Stimulated activated effector memory CD8-positive, alpha-beta T cell treated with anti-CD3 and anti-CD28 coated beads, Interleukin-12 subunit alpha, Interleukin-12 subunit beta, amount 100 ng/mL, for 72 hours (primary cell): ENCODE measurements around the gene SYNDIG1.

Experiments
- ATAC-seq: fragments of 150-1000 bp; cut with Tn5 transposase; 2 replicates; pipeline ENCODE4 v1.10.0; 2021
- DNase-seq, 2 donors: peaks; one replicate each; pipeline ENCODE4 v3.0.0; 2021 to 2022; ENCODE audit warnings: low spot score in 2 of 2
- H3K27ac Mint-ChIP-seq: one replicate; pipeline ENCODE4 v1.8.0; 2022; ENCODE audit warnings: mild to moderate bottlenecking, mixed read lengths
- H3K36me3 Mint-ChIP-seq: one replicate; pipeline ENCODE4 v1.8.0; 2022; ENCODE audit warnings: mild to moderate bottlenecking, mixed read lengths
- H3K4me1 Mint-ChIP-seq: one replicate; pipeline ENCODE4 v1.8.0; 2022; ENCODE audit warnings: mixed read lengths
- H3K4me3 Mint-ChIP-seq: one replicate; pipeline ENCODE4 v1.8.0; 2022; ENCODE audit warnings: mild to moderate bottlenecking, mixed read lengths
- H3K9me3 Mint-ChIP-seq: one replicate; pipeline ENCODE4 v1.8.0; 2022; ENCODE audit warnings: mixed read lengths

SYNDIG1 gene

DNA sequence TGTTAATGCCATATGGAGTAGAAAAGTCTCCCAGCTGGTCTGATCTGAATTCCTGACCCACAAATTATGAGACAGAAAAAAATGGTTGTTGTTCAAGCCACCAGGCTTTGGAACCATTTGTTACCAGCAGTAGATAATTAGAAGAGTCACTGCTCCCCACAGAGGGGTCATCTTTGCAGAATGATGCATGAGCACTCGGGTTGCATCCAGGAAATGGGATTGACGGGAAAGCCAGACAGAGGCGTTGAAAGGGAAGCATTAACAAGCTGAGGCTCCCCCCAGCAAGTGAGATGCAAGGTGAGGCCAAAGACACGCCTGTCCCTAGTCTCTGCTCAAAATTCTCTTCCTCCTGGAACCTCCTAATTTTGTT is 182.5 kb downstream of the SYNDIG1 start:
- ATAC-seq: no peak
- DNase-seq: no peak
- no peaks in the 10 kb centered on the region for H3K9me3 Mint-ChIP-seq
- no peaks in the 10 kb centered on the region for H3K4me1 Mint-ChIP-seq
- no peaks in the 10 kb centered on the region for H3K36me3 Mint-ChIP-seq
- H3K27ac Mint-ChIP-seq: no peak overlapping the region
- no peak overlapping the region for H3K4me3 Mint-ChIP-seq

DNA sequence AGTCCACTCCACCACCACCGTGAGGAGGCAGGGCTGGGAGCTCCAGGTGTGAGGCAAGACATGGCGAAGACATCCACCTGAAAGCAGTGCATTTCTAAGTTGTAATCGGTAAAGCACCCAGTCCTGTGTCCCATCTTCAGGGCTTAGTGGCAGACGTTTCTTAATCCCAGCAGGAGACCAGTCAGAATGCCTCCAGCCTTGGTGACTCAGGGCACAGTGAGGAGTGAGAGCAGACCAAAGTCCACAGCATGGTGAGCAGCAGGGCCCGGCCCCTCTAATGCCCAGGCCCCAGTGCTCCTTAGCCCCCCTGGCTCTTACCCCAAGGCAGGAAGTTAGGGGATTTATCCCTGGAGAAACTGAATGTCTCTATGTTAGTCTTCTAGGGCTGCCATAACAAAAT is 183.9 kb downstream of the SYNDIG1 start:
- no peaks in the 10 kb centered on the region for H3K9me3 Mint-ChIP-seq
- DNase-seq (no peak), ATAC-seq (no peak)
- H3K36me3 Mint-ChIP-seq: no peaks in the 10 kb centered on the region
- no peaks in the 10 kb centered on the region for H3K4me1 Mint-ChIP-seq
- H3K27ac Mint-ChIP-seq: no peak overlapping the region
- H3K4me3 Mint-ChIP-seq: no peak overlapping the region

DNA sequence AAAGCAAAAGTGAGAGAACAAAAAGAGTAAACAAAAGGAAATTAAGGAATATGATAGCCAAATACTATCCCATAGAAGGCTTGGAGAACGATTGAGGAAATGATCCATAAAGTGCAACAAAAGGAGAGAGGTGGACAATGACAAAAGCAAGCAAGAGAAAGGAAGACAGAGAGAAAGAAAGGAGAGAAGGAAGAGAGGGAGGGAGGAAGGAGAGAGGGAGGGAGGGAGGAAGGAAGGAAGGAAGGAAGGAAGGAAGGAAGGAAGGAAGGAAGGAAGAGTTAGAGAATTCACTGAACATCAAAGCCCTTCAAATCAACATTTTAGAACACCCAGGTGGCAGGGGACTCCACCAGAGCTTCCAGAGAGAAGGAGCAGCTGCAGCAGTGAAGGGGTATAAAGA is 185.0 kb downstream of the SYNDIG1 start:
- Mint-ChIP-seq H3K4me3 (no peak overlapping the region), H3K9me3 (no peaks in the 10 kb centered on the region), H3K36me3 (no peaks in the 10 kb centered on the region), H3K27ac (no peak overlapping the region), H3K4me1 (no peaks in the 10 kb centered on the region)
- ATAC-seq (no peak), DNase-seq (no peak)

DNA sequence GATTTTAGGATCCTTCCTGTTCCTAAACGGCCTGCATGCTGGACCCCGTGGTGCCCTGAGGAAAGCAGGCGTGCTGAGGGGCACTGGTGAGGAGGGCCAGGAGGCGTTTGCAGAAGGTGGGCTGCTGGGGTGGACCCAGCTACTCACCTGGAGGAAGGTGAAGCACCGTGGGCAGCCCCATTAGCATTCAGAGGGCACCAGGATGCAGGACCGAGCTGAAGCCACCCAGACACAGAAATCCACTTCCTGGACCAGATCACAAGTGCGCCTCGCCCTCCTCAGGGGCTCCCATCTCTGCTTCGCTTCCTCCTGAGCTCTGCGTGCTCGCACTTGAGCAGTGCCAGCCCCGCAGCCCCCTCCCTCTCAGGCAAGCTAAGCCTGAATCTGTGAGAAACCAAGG is 187.0 kb downstream of the SYNDIG1 start:
- no peaks in the 10 kb centered on the region for H3K36me3 Mint-ChIP-seq

DNA sequence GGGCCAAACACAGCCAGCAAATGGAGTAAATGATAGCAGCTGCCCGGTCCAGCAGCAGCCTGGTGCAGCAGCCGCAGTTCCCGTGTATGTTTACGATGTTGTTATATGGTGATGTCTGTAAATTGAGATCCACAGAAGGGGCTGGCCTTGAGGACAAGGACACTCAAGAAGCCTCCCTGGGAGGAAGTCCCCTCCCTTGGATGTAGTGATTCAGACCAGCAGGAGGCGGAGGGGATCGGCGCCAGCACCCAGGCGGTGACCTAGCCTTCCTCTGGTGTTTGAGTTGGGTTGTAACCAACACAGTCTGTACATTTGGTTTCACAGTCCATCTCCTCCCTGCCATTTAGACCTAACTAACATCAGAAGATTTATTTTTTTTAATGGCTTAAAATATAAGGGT is 187.8 kb downstream of the SYNDIG1 start:
- Mint-ChIP-seq H3K36me3 (no peaks in the 10 kb centered on the region), H3K9me3 (no peaks in the 10 kb centered on the region), H3K4me1 (no peaks in the 10 kb centered on the region), H3K27ac (no peak overlapping the region), H3K4me3 (no peak overlapping the region)
- DNase-seq (no peak), ATAC-seq (no peak)

More for the DNA sequence above, 187.0 kb downstream of the SYNDIG1 start:
- H3K4me1 Mint-ChIP-seq: no peaks in the 10 kb centered on the region
- DNase-seq (no peak), ATAC-seq (no peak)
- H3K9me3 Mint-ChIP-seq: no peaks in the 10 kb centered on the region
- no peak overlapping the region for H3K27ac Mint-ChIP-seq
- H3K4me3 Mint-ChIP-seq: no peak overlapping the region

DNA sequence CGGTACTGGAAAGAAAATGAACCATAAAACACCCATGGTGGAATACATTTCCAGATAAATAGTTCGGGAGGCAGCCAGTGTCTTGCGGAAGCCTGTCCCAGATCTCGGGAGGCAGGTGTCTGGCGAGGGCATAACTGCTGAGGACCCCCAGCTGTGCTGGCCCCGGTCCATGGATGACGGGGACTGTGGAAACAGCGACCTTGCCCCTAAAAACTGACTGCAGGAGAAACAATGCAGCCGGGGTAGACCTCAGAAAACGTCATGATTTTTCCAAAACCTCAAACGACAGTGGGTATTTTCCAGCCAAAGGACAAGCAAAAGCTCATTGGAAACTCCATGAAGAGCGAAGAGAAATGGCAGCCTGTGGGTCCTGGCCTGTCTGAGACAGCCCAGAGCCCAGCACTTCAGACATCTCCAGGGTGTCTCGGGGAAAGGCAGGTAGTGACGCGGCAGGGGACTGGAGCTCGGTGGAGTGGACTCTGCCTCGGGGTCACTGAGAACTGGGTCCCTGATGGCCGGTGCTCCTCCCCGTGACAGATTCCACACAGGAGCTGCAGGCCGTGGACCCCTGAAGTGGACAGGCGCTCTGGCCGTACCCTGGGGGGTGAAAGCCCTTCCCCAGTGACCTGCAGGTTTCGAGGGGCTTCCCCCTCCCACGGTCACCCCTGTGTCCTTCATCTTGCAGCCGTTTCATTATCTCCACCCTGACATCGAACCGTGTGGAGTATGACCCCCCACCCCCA is 188.6 kb downstream of the SYNDIG1 start:
- Mint-ChIP-seq H3K36me3 (no peaks in the 10 kb centered on the region), H3K9me3 (no peaks in the 10 kb centered on the region), H3K4me1 (no peaks in the 10 kb centered on the region), H3K27ac (no peak overlapping the region), H3K4me3 (no peak overlapping the region)
- no peak for ATAC-seq
- DNase-seq: no peak

DNA sequence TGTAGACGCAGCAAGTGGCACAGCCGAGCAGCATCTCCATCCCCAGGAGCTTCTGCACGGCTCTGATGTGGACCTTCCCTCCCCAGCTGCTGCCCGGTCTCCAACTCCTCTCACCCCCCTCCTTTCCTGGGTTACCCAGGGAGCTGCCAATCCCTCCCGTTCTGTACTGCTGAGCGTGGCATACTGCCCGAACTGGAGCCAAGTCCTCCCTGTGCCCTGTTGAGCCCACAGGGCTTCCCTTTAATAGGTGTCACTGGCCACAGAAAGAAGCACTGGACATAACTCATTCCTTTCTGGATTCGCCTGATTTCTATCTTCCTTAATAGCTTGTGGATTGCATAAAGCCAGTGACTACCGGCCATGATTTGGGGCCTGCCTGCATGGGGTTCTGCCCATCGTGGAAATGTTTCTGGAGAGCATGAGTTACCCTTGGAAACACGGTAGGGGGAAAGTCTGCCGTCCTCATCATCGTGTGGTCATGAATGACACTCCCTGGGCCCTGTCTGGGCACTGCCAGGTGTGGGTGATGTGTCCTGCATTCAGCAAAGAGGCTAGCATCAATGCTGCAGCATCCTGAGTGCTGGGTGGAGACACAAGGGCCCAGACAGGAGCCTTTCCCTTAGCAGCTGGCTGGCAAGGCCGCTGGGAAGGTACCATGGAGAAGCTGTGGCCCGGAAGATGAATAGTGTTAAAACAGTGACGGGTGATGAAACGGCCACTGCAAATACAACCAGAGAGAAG is 189.7 kb downstream of the SYNDIG1 start:
- Mint-ChIP-seq H3K9me3 (no peaks in the 10 kb centered on the region), H3K27ac (no peak overlapping the region), H3K4me3 (no peak overlapping the region), H3K4me1 (no peaks in the 10 kb centered on the region), H3K36me3 (no peaks in the 10 kb centered on the region)
- ATAC-seq (no peak), DNase-seq (no peak)

DNA sequence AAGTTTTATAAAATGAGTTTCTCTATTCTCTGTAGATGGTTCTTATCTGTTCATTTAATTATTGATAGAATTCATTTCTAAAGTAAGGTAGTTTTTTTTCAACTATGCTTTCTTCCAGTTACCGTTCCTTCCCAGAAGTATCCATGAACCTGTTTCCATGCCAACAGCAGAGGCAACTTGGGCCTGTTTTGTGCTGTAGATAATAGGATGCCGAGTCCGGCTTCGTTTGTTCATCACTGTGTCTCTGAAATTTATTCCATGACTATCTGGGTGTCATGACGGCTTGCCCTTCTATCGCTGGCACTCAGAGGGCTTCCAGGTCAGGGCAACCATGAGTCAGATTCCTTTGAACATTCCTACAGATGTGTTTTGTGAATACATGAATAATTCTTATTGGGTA is 190.4 kb downstream of the SYNDIG1 start:
- Mint-ChIP-seq H3K36me3 (no peaks in the 10 kb centered on the region), H3K4me1 (no peaks in the 10 kb centered on the region), H3K27ac (no peak overlapping the region), H3K9me3 (no peaks in the 10 kb centered on the region), H3K4me3 (no peak overlapping the region)
- ATAC-seq: no peak
- DNase-seq: no peak

DNA sequence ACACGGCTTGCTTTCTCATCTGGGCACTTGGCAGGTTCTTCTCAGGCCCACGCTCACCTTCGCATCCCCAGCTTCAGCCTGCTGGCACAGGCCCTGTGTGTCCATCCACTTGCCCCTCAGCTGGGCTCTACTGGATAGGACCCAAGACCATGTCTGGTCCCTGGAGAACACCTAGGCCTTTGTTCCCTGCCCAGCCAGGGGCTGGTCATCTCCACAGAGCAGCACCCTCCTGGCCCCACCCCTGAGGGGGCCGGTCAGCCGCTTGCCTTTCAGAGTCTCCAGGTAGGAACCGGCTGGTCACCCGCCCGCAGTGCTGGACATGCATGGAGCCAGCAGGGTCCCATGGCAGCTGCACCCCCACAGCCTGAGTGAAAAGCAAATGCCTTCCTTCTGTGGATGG is 191.2 kb downstream of the SYNDIG1 start:
- Mint-ChIP-seq H3K9me3 (no peaks in the 10 kb centered on the region), H3K36me3 (no peaks in the 10 kb centered on the region), H3K27ac (no peak overlapping the region), H3K4me1 (no peaks in the 10 kb centered on the region), H3K4me3 (no peak overlapping the region)
- no peak for ATAC-seq
- no peak for DNase-seq

DNA sequence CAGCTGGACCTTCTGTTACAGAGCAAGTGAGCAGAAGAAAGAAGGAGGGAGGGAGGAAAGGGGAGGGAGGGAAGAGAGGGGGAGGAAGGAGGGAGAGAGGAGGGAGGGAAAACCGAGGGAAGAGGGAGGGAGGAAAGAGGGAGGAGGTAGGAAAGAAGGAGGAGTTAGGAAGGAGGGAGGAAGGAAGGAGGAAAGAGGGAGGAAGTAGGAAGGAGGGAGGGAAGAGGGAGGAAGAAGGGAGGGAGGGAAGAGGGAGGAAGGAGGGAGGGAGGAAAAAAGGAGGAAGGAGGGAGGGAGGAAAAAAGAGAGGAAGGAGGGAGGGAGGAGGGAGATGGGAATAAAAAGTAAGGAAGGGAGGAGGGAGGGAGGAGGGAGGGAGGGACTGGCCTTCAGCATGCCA is 191.8 kb downstream of the SYNDIG1 start:
- no peak overlapping the region for H3K27ac Mint-ChIP-seq
- H3K9me3 Mint-ChIP-seq: no peaks in the 10 kb centered on the region
- H3K36me3 Mint-ChIP-seq: no peaks in the 10 kb centered on the region
- no peak overlapping the region for H3K4me3 Mint-ChIP-seq
- ATAC-seq: no peak
- DNase-seq: no peak
- H3K4me1 Mint-ChIP-seq: no peaks in the 10 kb centered on the region

DNA sequence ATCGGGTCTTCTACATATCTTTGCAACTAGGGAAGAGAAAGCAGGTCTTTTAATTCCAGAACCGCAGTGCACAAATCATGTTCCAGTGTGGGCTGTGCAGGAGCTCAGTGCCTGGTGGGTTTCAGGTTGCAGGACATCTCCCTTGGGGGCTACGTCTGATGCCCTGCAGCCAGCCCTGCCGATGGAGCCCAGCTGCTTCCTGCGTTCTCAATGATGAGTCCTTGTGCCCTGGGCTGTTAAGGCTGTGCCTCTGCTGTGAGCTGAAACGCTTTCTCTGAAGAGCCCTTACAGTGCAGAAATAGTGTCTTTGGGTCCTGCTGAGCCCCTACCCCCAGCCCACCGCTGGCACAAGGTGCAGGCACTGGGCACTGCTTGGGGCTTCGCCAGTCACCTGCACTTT is 192.9 kb downstream of the SYNDIG1 start:
- ATAC-seq (no peak), DNase-seq (no peak)
- Mint-ChIP-seq H3K4me3 (no peak overlapping the region), H3K36me3 (no peaks in the 10 kb centered on the region), H3K9me3 (no peaks in the 10 kb centered on the region), H3K4me1 (no peaks in the 10 kb centered on the region), H3K27ac (no peak overlapping the region)

DNA sequence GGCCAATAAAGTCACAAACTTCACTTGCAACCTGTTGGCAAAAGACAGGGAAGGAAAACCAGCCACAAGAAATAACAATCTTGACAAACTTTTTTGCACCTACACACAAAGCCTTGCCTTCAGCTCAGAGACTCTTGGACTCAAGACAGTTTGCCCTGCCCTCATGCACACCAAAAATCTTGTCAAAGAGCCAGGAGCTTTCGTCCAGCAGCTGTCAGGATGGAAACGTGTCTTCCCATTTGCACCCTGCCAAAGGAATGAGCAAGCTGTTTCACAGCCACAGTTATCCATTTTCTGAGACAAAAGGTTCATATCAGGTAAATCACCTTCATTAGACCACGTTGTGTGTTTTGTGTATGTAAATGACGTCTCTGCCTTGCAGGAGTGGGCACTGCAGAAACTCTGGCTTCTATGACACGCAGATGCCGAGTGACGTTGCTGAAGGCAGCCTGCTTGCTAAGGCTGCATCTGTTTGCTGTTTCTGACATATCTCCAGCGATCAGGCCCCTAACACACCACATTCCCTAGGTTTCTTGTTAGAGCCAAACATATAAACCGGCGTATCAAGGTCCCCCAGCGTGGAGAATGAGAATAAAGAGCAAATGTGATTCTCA is 193.4 kb downstream of the SYNDIG1 start:
- Mint-ChIP-seq H3K36me3 (no peaks in the 10 kb centered on the region), H3K4me3 (no peak overlapping the region), H3K4me1 (no peaks in the 10 kb centered on the region), H3K27ac (no peak overlapping the region), H3K9me3 (no peaks in the 10 kb centered on the region)
- DNase-seq (no peak), ATAC-seq (no peak)

DNA sequence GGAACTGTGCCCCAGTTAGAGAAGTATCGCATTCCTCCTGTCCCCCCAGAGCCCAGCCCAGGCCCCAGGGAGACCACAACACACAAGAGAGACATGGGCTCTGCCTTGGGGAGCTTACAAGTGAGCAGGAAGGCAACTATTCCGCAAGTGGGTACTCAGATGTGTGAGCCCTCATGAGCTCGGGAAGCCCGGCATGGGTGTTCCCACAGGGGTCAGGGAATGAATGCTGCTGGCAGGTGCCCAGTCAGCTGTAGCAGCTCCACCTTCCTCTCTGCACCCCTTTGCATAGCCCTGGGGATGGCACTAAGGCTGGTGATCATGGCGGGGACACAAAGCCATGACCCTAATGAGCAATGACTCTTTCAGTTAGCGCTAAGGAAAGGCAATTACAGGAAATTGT is 194.1 kb downstream of the SYNDIG1 start:
- Mint-ChIP-seq H3K4me1 (no peaks in the 10 kb centered on the region), H3K9me3 (no peaks in the 10 kb centered on the region), H3K27ac (no peak overlapping the region), H3K36me3 (no peaks in the 10 kb centered on the region), H3K4me3 (no peak overlapping the region)
- no peak for ATAC-seq
- no peak for DNase-seq

DNA sequence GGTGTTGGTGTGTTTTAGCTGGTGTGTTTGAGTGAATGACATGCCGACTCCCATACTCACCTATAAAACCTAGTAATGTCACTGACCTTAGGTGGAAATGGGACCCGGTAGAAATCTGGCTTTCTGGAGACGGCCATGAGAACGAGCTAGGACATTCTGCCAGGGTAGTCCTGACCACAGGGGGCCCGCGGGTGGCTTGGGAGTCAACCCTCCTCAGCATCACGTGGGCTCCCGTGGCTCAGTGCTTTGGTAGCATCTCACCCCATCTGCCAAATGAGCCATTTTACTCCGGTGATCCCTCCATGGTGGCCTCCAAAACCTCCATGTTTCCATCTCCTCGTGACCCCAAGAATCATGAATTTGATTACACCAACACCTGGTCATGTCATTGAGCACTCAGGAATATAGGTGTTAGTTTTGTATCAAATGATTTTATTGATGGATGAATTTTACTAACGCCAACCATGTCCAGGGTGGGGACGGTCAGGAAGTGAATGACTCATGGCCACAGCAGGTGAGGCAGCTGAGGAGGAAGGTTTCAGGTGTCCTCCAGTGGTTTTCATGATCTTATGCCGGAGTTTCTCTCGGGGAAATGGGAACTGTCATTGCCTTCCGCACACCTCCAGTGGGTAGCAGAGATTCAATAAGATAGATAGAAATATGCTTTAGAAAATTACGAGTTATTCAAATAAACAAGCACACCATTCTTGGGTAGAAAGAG is 195.0 kb downstream of the SYNDIG1 start:
- ATAC-seq (no peak), DNase-seq (no peak)
- no peaks in the 10 kb centered on the region for H3K9me3 Mint-ChIP-seq
- H3K4me3 Mint-ChIP-seq: no peak overlapping the region
- no peak overlapping the region for H3K27ac Mint-ChIP-seq
- no peaks in the 10 kb centered on the region for H3K36me3 Mint-ChIP-seq
- no peaks in the 10 kb centered on the region for H3K4me1 Mint-ChIP-seq

DNA sequence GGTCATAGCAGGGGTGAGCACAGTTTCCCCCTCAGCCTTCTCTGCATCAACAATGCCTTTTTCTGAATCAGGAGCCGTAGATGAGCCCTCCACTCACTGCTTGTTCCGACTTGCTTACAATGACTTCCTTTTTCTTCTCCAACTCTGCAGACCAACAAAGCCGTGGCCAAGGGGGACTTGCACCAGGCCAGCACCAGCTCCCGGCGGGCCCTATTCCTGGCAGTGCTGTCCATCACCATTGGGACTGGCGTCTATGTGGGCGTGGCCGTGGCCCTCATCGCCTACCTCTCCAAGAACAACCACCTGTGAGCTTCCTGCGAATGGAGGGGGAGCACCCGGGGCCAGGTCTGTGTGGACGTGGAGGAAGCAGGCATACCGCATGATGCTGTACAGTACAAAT is 195.8 kb downstream of the SYNDIG1 start:
- Mint-ChIP-seq H3K36me3 (no peaks in the 10 kb centered on the region), H3K4me3 (no peak overlapping the region), H3K9me3 (no peaks in the 10 kb centered on the region), H3K4me1 (no peaks in the 10 kb centered on the region), H3K27ac (no peak overlapping the region)
- DNase-seq (no peak), ATAC-seq (no peak)
